Endothelial cell of umbilical vein (primary cell): ENCODE data around the gene JAG2. TPM values are rescaled to one million over a fixed set of nuclear protein-coding genes. Genes with fewer than 3 reads are reported as not detected.

ENCODE experiments used
- BruUV-seq: library from RNA; stranded (reverse); fragments of 400-500 nt; replicated peaks from 2 replicates; lab custom pipeline; 2021; lab: Mats Ljungman, UMichigan
- CTCF ChIA-PET: fragments of 300-600, 350-600 bp; sonication (Branson Sonifier 250); formaldehyde crosslinking; loops from one replicate; lab custom pipeline; 2021; ENCODE audit warnings: antibody characterized with exemption, inconsistent platforms; lab: Charles Lee
- POLR2A ChIA-PET: fragments of 300-600, 350-600 bp; sonication (Branson Sonifier 250); formaldehyde crosslinking; loops from one replicate; lab custom pipeline; 2021; ENCODE audit warnings: antibody characterized with exemption, inconsistent platforms; lab: Charles Lee
- DNase-seq: peaks from one replicate; pipeline ENCODE4 v3.0.0-alpha.2; 2011; ENCODE audit warnings: low read depth, low spot score
- FAIRE-seq: peaks from 2 replicates; lab custom pipeline; 2011; peaks lifted over from hg19 to GRCh38; lab: Jason Lieb, UNC
- H2AFZ ChIP-seq: 2 replicates; pipeline ENCODE4 v1.6.0; 2012; ENCODE audit warnings: low read depth, low read length, control low read depth, inconsistent platforms
- H3K27ac ChIP-seq: 2 replicates; pipeline ENCODE4 v1.5.1; 2011; ENCODE audit warnings: low read depth, mild to moderate bottlenecking, control low read depth, low read length, moderate library complexity; ENCODE audit not compliant: insufficient read depth
- H3K27me3 ChIP-seq, 2 experiments: 2 replicates each; pipeline versions ENCODE4 v1.6.0 to v1.6.1; 2011; ENCODE audit warnings: low read length in 2 of 2, mixed read lengths in 1 of 2; ENCODE audit not compliant: control insufficient read depth in 2 of 2, insufficient read depth in 2 of 2
- H3K36me3 ChIP-seq, 2 experiments: 2 replicates in 1 of 2; 3 replicates in 1 of 2; pipeline ENCODE4 v1.5.1; 2011; ENCODE audit warnings: low read length in 2 of 2, mild to moderate bottlenecking in 1 of 2, moderate library complexity in 1 of 2; ENCODE audit not compliant: control insufficient read depth in 2 of 2, insufficient read depth in 2 of 2; ENCODE audit errors: extremely low read depth in 1 of 2
- H3K4me1 ChIP-seq: 3 replicates; pipeline ENCODE4 v1.5.1; 2011; ENCODE audit warnings: mild to moderate bottlenecking, low read length; ENCODE audit not compliant: control insufficient read depth, insufficient read depth; ENCODE audit errors: extremely low read depth
- H3K4me2 ChIP-seq: 2 replicates; pipeline ENCODE4 v1.6.1; 2011; ENCODE audit warnings: low read length, control low read depth, mixed read lengths; ENCODE audit not compliant: insufficient read depth
- H3K4me3 ChIP-seq, 3 experiments: fragments of 200-600 bp in 1 of 3; sonication (generic), shearing (Covaris generic) in 1 of 3; replicated peaks in 1 of 3; 2 replicates each; pipeline ENCODE4 v1.5.1; 2011 to 2016; ENCODE audit warnings: control low read depth in 3 of 3, low read length in 3 of 3, mild to moderate bottlenecking in 2 of 3, inconsistent platforms in 1 of 3, low read depth in 1 of 3, moderate library complexity in 1 of 3; ENCODE audit not compliant: insufficient read depth in 1 of 3
- H3K79me2 ChIP-seq: 2 replicates; pipeline ENCODE4 v1.6.0; 2012; ENCODE audit warnings: low read length, inconsistent platforms; ENCODE audit not compliant: control insufficient read depth, insufficient read depth
- H3K9ac ChIP-seq: replicated peaks from 2 replicates; pipeline ENCODE3; 2011; ENCODE audit warnings: low read length, control low read depth; ENCODE audit not compliant: insufficient read depth; ENCODE audit errors: extremely low read depth
- H3K9me1 ChIP-seq: replicated peaks from 3 replicates; pipeline ENCODE4 v1.6.0; 2011; ENCODE audit warnings: mild to moderate bottlenecking, low read length; ENCODE audit not compliant: control insufficient read depth, insufficient read depth; ENCODE audit errors: extremely low read depth
- H3K9me3 ChIP-seq: replicated peaks from 2 replicates; pipeline ENCODE4 v1.5.1; 2012; ENCODE audit warnings: low read length, inconsistent platforms; ENCODE audit not compliant: control insufficient read depth, insufficient read depth
- H4K20me1 ChIP-seq: replicated peaks from 2 replicates; pipeline ENCODE3; 2011; ENCODE audit warnings: mild to moderate bottlenecking, low read length; ENCODE audit not compliant: control insufficient read depth, insufficient read depth; ENCODE audit errors: extremely low read depth
- EZH2 ChIP-seq: IDR thresholded peaks from 2 replicates; pipeline ENCODE4 v1.6.1; 2012; ENCODE audit warnings: borderline replicate concordance, low read depth, mild to moderate bottlenecking, moderate library complexity, low read length, inconsistent platforms; ENCODE audit not compliant: severe bottlenecking
- FOS ChIP-seq: IDR thresholded peaks from 2 replicates; pipeline ENCODE4 v1.6.1; 2011; ENCODE audit warnings: mild to moderate bottlenecking, low read length, moderate library complexity, borderline replicate concordance; ENCODE audit not compliant: insufficient read depth
- GATA2 ChIP-seq: IDR thresholded peaks from 2 replicates; pipeline ENCODE4 v1.7.0; 2011; ENCODE audit warnings: low read depth, mild to moderate bottlenecking, moderate library complexity, mixed read lengths, low read length; ENCODE audit not compliant: insufficient read length, insufficient read depth
- JUN ChIP-seq: IDR thresholded peaks from 2 replicates; pipeline ENCODE4 v1.6.1; 2011; ENCODE audit warnings: borderline replicate concordance, low read depth; ENCODE audit not compliant: insufficient read length, insufficient read depth
- MYC ChIP-seq: IDR thresholded peaks from one replicate; pipeline ENCODE4 v1.6.1; 2011; ENCODE audit warnings: mild to moderate bottlenecking, low read depth, low read length
- POLR2A ChIP-seq: IDR thresholded peaks from 2 replicates; pipeline ENCODE4 v1.6.1; 2012; ENCODE audit warnings: low read depth, mild to moderate bottlenecking, control low read depth, low read length
- POLR2AphosphoS5 ChIP-seq: IDR thresholded peaks from 2 replicates; pipeline ENCODE4 v1.6.1; 2012; ENCODE audit warnings: low read depth, mild to moderate bottlenecking, control low read depth, low read length, moderate library complexity; ENCODE audit not compliant: insufficient read depth
- dilution Hi-C: fragments of 300-500 bp; cut with MboI; formaldehyde crosslinking; loops from one replicate; pipeline ENCODE4 v1.15.0; 2019; ENCODE audit warnings: low sequenced_read_pairs; ENCODE audit not compliant: extremely low pct_ligation_motif_present
- intact Hi-C: fragments of 100-400 bp; cut with micrococcal nuclease; formaldehyde crosslinking; loops from one replicate; pipeline ENCODE4 v1.10.0; 2022
- polyA plus RNA-seq, 4 experiments: library from polyadenylated mRNA; depleted of rRNA in 3 of 4; stranded (reverse) in 3 of 4; unstranded in 1 of 4; fragments of >200 nt; gene quantifications; 2 replicates each; pipeline versions ENCODE4 v1.2.1 to v1.2.3, GENCODE V29; 2011 to 2012; ENCODE audit warnings: missing spikeins in 1 of 4
- total RNA-seq: library from RNA; stranded (reverse); gene quantifications from 2 replicates; pipeline ENCODE4 v1.2.3, GENCODE V29; 2021
- TF ChIP-seq, protein P1 (sequence below), 2 donors: IDR thresholded peaks; 1 replicate in 1 of 2; 2 replicates in 1 of 2; pipeline ENCODE4 v1.5.1; 2011; ENCODE audit warnings: low read length in 2 of 2, mild to moderate bottlenecking in 2 of 2, moderate library complexity in 2 of 2, control low read depth in 1 of 2, inconsistent platforms in 1 of 2, low read depth in 1 of 2; ENCODE audit not compliant: insufficient read depth in 1 of 2; ENCODE audit errors: extremely low read depth in 1 of 2
- TF ChIP-seq, protein P2 (sequence below): IDR thresholded peaks from 2 replicates; pipeline ENCODE4 v1.6.1; 2011; ENCODE audit not compliant: insufficient read depth, insufficient read length

Gene JAG2
- total and polyA plus RNA-seq, 2 donors (not counting 3 experiments of a cell fraction or from before 2014, with no cell fraction given) = 105 to 128 TPM

DNA sequence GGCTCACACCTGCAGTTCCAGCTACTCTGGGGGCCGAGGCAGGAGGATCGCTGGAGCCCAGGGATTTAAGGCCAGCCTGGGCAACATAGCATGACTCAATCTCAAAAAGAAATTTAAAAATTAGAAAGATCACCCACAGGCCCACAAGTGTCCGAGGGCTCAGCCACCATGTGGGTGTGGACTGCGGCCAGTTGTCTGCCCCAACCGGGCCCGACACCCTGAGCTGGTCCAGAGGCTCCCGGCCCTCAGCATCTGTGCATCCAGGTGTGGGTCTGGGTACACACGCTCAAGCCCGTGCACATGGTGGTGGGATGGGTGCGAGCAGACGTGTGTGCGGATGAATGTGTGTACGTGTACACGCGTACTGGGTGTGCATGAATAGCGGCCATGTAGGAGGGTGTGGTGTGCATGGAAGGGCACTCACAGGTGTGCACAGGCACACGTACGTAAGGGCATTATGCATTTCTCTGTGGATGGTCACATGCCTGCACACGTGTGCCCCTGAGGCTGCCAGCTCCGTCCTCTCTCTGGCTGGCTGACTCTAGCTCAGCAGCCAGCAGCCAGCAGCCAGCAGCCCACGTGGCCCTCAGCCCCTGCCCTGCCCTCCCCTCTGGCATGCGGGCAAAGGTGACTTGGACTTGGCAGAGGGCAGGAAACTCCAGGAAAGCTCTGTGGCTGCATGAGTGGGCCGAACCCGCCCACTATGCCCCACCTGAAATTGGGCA is 35.8 kb upstream of the JAG2 start:
- H3K27ac ChIP-seq = no peak overlapping the region
- TF ChIP-seq, protein P1, sequence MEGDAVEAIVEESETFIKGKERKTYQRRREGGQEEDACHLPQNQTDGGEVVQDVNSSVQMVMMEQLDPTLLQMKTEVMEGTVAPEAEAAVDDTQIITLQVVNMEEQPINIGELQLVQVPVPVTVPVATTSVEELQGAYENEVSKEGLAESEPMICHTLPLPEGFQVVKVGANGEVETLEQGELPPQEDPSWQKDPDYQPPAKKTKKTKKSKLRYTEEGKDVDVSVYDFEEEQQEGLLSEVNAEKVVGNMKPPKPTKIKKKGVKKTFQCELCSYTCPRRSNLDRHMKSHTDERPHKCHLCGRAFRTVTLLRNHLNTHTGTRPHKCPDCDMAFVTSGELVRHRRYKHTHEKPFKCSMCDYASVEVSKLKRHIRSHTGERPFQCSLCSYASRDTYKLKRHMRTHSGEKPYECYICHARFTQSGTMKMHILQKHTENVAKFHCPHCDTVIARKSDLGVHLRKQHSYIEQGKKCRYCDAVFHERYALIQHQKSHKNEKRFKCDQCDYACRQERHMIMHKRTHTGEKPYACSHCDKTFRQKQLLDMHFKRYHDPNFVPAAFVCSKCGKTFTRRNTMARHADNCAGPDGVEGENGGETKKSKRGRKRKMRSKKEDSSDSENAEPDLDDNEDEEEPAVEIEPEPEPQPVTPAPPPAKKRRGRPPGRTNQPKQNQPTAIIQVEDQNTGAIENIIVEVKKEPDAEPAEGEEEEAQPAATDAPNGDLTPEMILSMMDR (IDR thresholded peaks at IDR 0.05; ENCODE audit: extremely low read depth in 1 of 2, insufficient read depth in 1 of 2, low read depth in 1 of 2, low read length in 2 of 2) = no peak
- TF ChIP-seq POLR2AphosphoS5 (no peak), FOS (no peak), EZH2 (no peak), GATA2 (no peak), POLR2A (no peak), MYC (no peak), JUN (no peak)
- TF ChIP-seq, protein P2, sequence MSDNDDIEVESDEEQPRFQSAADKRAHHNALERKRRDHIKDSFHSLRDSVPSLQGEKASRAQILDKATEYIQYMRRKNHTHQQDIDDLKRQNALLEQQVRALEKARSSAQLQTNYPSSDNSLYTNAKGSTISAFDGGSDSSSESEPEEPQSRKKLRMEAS = no peak
- H4K20me1 ChIP-seq = no peaks in the 10 kb centered on the region
- no peak overlapping the region for H3K4me3 ChIP-seq
- peaks cover 12% of the 10 kb centered on the region for H3K4me1 ChIP-seq
- no peaks in the 10 kb centered on the region for H3K27me3 ChIP-seq
- dilution Hi-C loops (no loop called here), intact Hi-C loops (loop anchor here (10.0 kb wide), 1 partner anchor 50 kb away; no protein-coding TSS in a partner anchor)
- no peak overlapping the region for H2AFZ ChIP-seq
- POLR2A ChIA-PET = no interaction called here
- no peaks in the 10 kb centered on the region for H3K36me3 ChIP-seq
- no peak for FAIRE-seq
- DNase-seq = no peak
- no TSS peak for BruUV-seq
- H3K79me2 ChIP-seq = no peaks in the 10 kb centered on the region
- CTCF ChIA-PET = interaction anchor here (0.9 to 1.7 kb wide), 5 partner anchors 9 to 148 kb away, joined by 3 to 10 read pairs (median 4); partner anchors contain the start of gene JAG2
- no peaks in the 10 kb centered on the region for H3K9me1 ChIP-seq
- H3K4me2 ChIP-seq = no peak overlapping the region
- no peaks in the 10 kb centered on the region for H3K9me3 ChIP-seq
- H3K9ac ChIP-seq = no peak overlapping the region
